ENCODE results near the gene SLC4A8. TPM values are rescaled to one million over a fixed set of nuclear protein-coding genes. Genes with fewer than 3 reads are reported as not detected.

SLC4A8 gene
- total RNA-seq, 1 experiment from 2014 or later, result 1.4 TPM

DNA sequence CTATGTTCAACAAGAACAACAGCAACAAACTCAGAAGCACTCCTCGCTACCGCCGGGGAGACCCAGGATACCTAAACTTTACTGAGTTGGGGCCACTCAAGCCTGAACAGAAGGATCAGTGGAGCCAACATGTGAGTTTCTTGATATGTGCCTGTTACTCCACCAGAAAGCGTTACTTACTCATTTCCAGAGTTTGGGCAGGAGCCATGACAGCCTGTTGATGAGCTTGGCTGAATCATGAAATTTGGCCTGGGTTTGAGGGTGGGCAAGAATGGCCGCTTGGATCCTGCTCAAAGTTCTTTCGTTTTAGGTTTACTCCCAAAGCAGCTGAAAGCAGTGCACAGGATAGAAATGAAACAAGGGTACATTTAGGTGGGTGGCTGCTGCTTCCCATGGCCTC lies 21.5 kb upstream of the SLC4A8 start:
- H3K27me3 ChIP-seq (ENCODE audit: insufficient read depth, low read length), result no peaks in the 10 kb centered on the region; the same call in 1 of the 2 replicates
- no TSS peak for BruUV-seq (replicated peaks)
- ChIA-PET CTCF (no interaction called here), RAD21 (ENCODE audit: low non-redundant PET in 1 of 2, low total read pairs in 2 of 2, uncharacterized antibody in 2 of 2, unreplicated experiment in 2 of 2) (no interaction called here), POLR2A (no interaction called here)
- intact Hi-C loops (cut with micrococcal nuclease), result no loop called here
- ATAC-seq (no peak), DNase-seq (ENCODE audit: low read depth, low spot score) (no peak)
- H3K79me2 ChIP-seq (ENCODE audit: insufficient read depth, low read length), result no peaks in the 10 kb centered on the region
- no peak overlapping the region for H3K9ac ChIP-seq (ENCODE audit: low read length)
- no peaks in the 10 kb centered on the region for H3K4me1 ChIP-seq (ENCODE audit: control insufficient read depth in 1 of 2, insufficient read depth in 2 of 2, low read length in 2 of 2)
- no peaks in the 10 kb centered on the region for H3K36me3 ChIP-seq (ENCODE audit: control insufficient read depth in 1 of 2, insufficient read depth in 2 of 2, low read length in 2 of 2)
- H3K9me3 ChIP-seq (ENCODE audit: control insufficient read depth in 1 of 2, insufficient read depth in 1 of 2, low read depth in 1 of 2, low read length in 2 of 2), result no peaks in the 10 kb centered on the region
- H3K9me2 ChIP-seq (ENCODE audit: insufficient read depth), result no peaks in the 10 kb centered on the region
- no peak overlapping the region for H3K27ac ChIP-seq (ENCODE audit: low read depth, low read length)
- no peaks in the 10 kb centered on the region for H4K20me1 ChIP-seq (ENCODE audit: insufficient read depth)
- TF ChIP-seq EZH2 (IDR thresholded peaks at IDR 0.05) (no peak), SIN3A (IDR thresholded peaks at IDR 0.05; ENCODE audit: low read depth) (no peak), TCF7L2 (IDR thresholded peaks at IDR 0.05; ENCODE audit: borderline replicate concordance, extremely low read depth, insufficient read depth, insufficient read length) (no peak), SP1 (IDR thresholded peaks at IDR 0.05; ENCODE audit: low read depth) (no peak), CEBPB (IDR thresholded peaks at IDR 0.05; ENCODE audit: low read depth) (no peak), POLR2A (IDR thresholded peaks at IDR 0.05; ENCODE audit: borderline replicate concordance, extremely low read depth, insufficient read depth, insufficient read length) (no peak), JUND (IDR thresholded peaks at IDR 0.05) (no peak), EZH2phosphoT487 (IDR thresholded peaks at IDR 0.05; ENCODE audit: borderline replicate concordance) (no peak), FOSL1 (IDR thresholded peaks at IDR 0.05; ENCODE audit: low read depth) (no peak), ZNF274 (IDR thresholded peaks at IDR 0.05; ENCODE audit: low read depth, low read length) (no peak), ELF1 (IDR thresholded peaks at IDR 0.05; ENCODE audit: borderline replicate concordance, low read depth) (no peak), CBX3 (IDR thresholded peaks at IDR 0.05; ENCODE audit: low read depth) (no peak), YY1 (IDR thresholded peaks at IDR 0.05; ENCODE audit: extremely low read depth, insufficient replicate concordance, low read depth, low read length) (no peak)
- TF ChIP-seq, protein P1, sequence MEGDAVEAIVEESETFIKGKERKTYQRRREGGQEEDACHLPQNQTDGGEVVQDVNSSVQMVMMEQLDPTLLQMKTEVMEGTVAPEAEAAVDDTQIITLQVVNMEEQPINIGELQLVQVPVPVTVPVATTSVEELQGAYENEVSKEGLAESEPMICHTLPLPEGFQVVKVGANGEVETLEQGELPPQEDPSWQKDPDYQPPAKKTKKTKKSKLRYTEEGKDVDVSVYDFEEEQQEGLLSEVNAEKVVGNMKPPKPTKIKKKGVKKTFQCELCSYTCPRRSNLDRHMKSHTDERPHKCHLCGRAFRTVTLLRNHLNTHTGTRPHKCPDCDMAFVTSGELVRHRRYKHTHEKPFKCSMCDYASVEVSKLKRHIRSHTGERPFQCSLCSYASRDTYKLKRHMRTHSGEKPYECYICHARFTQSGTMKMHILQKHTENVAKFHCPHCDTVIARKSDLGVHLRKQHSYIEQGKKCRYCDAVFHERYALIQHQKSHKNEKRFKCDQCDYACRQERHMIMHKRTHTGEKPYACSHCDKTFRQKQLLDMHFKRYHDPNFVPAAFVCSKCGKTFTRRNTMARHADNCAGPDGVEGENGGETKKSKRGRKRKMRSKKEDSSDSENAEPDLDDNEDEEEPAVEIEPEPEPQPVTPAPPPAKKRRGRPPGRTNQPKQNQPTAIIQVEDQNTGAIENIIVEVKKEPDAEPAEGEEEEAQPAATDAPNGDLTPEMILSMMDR (IDR thresholded peaks at IDR 0.05 in 2 of 3, conservative IDR thresholded peaks at IDR 0.05 in 1 of 3; ENCODE audit: borderline replicate concordance in 1 of 3, insufficient read depth in 1 of 3, low read depth in 2 of 3, low read length in 2 of 3), result no peak
- TF ChIP-seq, protein P2, sequence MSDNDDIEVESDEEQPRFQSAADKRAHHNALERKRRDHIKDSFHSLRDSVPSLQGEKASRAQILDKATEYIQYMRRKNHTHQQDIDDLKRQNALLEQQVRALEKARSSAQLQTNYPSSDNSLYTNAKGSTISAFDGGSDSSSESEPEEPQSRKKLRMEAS (IDR thresholded peaks at IDR 0.05), result no peak
- TF ChIP-seq, protein P3, sequence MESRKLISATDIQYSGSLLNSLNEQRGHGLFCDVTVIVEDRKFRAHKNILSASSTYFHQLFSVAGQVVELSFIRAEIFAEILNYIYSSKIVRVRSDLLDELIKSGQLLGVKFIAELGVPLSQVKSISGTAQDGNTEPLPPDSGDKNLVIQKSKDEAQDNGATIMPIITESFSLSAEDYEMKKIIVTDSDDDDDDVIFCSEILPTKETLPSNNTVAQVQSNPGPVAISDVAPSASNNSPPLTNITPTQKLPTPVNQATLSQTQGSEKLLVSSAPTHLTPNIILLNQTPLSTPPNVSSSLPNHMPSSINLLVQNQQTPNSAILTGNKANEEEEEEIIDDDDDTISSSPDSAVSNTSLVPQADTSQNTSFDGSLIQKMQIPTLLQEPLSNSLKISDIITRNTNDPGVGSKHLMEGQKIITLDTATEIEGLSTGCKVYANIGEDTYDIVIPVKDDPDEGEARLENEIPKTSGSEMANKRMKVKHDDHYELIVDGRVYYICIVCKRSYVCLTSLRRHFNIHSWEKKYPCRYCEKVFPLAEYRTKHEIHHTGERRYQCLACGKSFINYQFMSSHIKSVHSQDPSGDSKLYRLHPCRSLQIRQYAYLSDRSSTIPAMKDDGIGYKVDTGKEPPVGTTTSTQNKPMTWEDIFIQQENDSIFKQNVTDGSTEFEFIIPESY (IDR thresholded peaks at IDR 0.05; ENCODE audit: extremely low read depth, insufficient replicate concordance, low read length), result no peak
- TF ChIP-seq, protein P4, sequence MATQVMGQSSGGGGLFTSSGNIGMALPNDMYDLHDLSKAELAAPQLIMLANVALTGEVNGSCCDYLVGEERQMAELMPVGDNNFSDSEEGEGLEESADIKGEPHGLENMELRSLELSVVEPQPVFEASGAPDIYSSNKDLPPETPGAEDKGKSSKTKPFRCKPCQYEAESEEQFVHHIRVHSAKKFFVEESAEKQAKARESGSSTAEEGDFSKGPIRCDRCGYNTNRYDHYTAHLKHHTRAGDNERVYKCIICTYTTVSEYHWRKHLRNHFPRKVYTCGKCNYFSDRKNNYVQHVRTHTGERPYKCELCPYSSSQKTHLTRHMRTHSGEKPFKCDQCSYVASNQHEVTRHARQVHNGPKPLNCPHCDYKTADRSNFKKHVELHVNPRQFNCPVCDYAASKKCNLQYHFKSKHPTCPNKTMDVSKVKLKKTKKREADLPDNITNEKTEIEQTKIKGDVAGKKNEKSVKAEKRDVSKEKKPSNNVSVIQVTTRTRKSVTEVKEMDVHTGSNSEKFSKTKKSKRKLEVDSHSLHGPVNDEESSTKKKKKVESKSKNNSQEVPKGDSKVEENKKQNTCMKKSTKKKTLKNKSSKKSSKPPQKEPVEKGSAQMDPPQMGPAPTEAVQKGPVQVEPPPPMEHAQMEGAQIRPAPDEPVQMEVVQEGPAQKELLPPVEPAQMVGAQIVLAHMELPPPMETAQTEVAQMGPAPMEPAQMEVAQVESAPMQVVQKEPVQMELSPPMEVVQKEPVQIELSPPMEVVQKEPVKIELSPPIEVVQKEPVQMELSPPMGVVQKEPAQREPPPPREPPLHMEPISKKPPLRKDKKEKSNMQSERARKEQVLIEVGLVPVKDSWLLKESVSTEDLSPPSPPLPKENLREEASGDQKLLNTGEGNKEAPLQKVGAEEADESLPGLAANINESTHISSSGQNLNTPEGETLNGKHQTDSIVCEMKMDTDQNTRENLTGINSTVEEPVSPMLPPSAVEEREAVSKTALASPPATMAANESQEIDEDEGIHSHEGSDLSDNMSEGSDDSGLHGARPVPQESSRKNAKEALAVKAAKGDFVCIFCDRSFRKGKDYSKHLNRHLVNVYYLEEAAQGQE (IDR thresholded peaks at IDR 0.05; ENCODE audit: low read depth), result no peak
- no peak overlapping the region for H3K4me3 ChIP-seq (replicated peaks in 1 of 2; ENCODE audit: low read depth in 1 of 2, low read length in 2 of 2)
- no peak overlapping the region for H2AFZ ChIP-seq (ENCODE audit: low read depth, low read length, poor library complexity, severe bottlenecking)
- H3K4me2 ChIP-seq (ENCODE audit: low read length), result no peak overlapping the region

Measured in HCT116 (cell line).